HL-60 (cell line): Measurements from ENCODE around the gene IRF6.

Experiments
- DNase-seq, 2 experiments: peaks; one replicate each; pipeline ENCODE4 v3.0.0-alpha.2; 2010 to 2020; ENCODE audit warnings: low read depth in 1 of 2, low spot score in 1 of 2
- H3K27ac ChIP-seq: fragments of 250-450 bp; sonication (Bioruptor Pico); replicated peaks from 2 replicates; pipeline ENCODE4 v1.5.1; 2020; ENCODE audit warnings: mild to moderate bottlenecking, moderate library complexity
- H3K27me3 ChIP-seq: fragments of 250-450 bp; sonication (Bioruptor Pico); 2 replicates; pipeline ENCODE4 v1.5.1; 2021; ENCODE audit warnings: mild to moderate bottlenecking, moderate library complexity; ENCODE audit not compliant: insufficient read depth, poor library complexity, severe bottlenecking
- H3K4me3 ChIP-seq: replicated peaks from 2 replicates; pipeline ENCODE4 v1.5.1; 2011; ENCODE audit warnings: mild to moderate bottlenecking, control low read depth, low read length; ENCODE audit not compliant: insufficient read depth
- CTCF ChIP-seq: IDR thresholded peaks from one replicate; pipeline ENCODE4 v1.5.1; 2011; ENCODE audit warnings: low read length, control low read depth, inconsistent platforms; ENCODE audit not compliant: insufficient read depth
- GABPA ChIP-seq: IDR thresholded peaks from 2 replicates; pipeline ENCODE4 v1.6.1; 2012; ENCODE audit warnings: low read depth
- POLR2AphosphoS5 ChIP-seq: IDR thresholded peaks from 2 replicates; pipeline ENCODE4 v1.6.1; 2012; ENCODE audit warnings: low read depth
- SPI1 ChIP-seq: IDR thresholded peaks from 2 replicates; pipeline ENCODE4 v1.6.1; 2012; ENCODE audit warnings: low read depth, mild to moderate bottlenecking, borderline replicate concordance
- TF ChIP-seq, protein P1 (sequence below): IDR thresholded peaks from 2 replicates; pipeline ENCODE4 v1.6.1; 2012; ENCODE audit warnings: low read depth; ENCODE audit not compliant: insufficient replicate concordance

The IRF6 gene

GRCh38 chr1:209741193-209741592 is 64.7 kb downstream of the IRF6 start:
- DNase-seq: no peak
- Histone ChIP-seq H3K27ac (no peak overlapping the region), H3K4me3 (no peak overlapping the region), H3K27me3 (no peaks in the 10 kb centered on the region)
- TF ChIP-seq SPI1: no peak
- TF ChIP-seq, protein P1, sequence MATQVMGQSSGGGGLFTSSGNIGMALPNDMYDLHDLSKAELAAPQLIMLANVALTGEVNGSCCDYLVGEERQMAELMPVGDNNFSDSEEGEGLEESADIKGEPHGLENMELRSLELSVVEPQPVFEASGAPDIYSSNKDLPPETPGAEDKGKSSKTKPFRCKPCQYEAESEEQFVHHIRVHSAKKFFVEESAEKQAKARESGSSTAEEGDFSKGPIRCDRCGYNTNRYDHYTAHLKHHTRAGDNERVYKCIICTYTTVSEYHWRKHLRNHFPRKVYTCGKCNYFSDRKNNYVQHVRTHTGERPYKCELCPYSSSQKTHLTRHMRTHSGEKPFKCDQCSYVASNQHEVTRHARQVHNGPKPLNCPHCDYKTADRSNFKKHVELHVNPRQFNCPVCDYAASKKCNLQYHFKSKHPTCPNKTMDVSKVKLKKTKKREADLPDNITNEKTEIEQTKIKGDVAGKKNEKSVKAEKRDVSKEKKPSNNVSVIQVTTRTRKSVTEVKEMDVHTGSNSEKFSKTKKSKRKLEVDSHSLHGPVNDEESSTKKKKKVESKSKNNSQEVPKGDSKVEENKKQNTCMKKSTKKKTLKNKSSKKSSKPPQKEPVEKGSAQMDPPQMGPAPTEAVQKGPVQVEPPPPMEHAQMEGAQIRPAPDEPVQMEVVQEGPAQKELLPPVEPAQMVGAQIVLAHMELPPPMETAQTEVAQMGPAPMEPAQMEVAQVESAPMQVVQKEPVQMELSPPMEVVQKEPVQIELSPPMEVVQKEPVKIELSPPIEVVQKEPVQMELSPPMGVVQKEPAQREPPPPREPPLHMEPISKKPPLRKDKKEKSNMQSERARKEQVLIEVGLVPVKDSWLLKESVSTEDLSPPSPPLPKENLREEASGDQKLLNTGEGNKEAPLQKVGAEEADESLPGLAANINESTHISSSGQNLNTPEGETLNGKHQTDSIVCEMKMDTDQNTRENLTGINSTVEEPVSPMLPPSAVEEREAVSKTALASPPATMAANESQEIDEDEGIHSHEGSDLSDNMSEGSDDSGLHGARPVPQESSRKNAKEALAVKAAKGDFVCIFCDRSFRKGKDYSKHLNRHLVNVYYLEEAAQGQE: no peak
- TF ChIP-seq GABPA: no peak
- no peak for TF ChIP-seq POLR2AphosphoS5
- no peak for TF ChIP-seq CTCF

- no peak for DNase-seq
- TF ChIP-seq, protein P1: no peak
- TF ChIP-seq POLR2AphosphoS5 (no peak), SPI1 (no peak), GABPA (no peak)
- no peak overlapping the region for H3K4me3 ChIP-seq
- H3K27ac ChIP-seq: no peak overlapping the region
- H3K27me3 ChIP-seq: no peaks in the 10 kb centered on the region
These were observed 67.7 kb downstream of the IRF6 start for GRCh38 chr1:209738270-209738669.

GRCh38 chr1:209737118-209737505 is 68.8 kb downstream of the IRF6 start:
- no peak for DNase-seq
- Histone ChIP-seq H3K4me3 (no peak overlapping the region), H3K27ac (no peak overlapping the region), H3K27me3 (no peaks in the 10 kb centered on the region)
- TF ChIP-seq, protein P1: no peak
- TF ChIP-seq POLR2AphosphoS5 (no peak), SPI1 (no peak)

GRCh38 chr1:209736490-209737117 is 69.3 kb downstream of the IRF6 start:
- H3K4me3 ChIP-seq: no peak overlapping the region
- H3K27me3 ChIP-seq: no peaks in the 10 kb centered on the region
- no peak for TF ChIP-seq CTCF
- TF ChIP-seq, protein P1: no peak
- TF ChIP-seq SPI1: no peak
- no peak for TF ChIP-seq GABPA
- no peak for TF ChIP-seq POLR2AphosphoS5
- DNase-seq: no peak
- no peak overlapping the region for H3K27ac ChIP-seq
